ENCODE measurements around the gene TET2.
"Not testable (repeated sequence)": the region's sequence is repeated elsewhere in the genome, so short reads cannot be mapped to it uniquely, and the experiment has no call there.

Gene TET2

DNA sequence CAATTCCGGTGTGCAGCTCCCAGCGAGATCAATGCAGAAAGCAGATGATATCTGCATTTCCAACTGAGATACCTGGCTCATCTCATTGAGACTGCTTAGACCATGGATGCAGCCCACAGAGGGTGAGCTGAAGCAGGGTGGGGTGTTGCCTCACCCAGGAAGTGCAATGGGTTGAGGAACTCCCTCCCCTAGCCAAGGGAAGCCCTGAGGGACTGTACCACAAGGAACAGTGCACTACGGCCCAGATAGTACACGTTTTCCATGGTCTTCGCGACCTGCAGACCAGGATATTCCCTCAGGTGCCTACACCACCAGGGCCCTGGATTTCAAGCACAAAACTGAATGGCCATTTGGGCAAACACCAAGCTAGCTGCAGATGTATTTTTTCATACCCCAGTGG lies 150.0 kb downstream of the TET2 start:
- no peak for DNase-seq

DNA sequence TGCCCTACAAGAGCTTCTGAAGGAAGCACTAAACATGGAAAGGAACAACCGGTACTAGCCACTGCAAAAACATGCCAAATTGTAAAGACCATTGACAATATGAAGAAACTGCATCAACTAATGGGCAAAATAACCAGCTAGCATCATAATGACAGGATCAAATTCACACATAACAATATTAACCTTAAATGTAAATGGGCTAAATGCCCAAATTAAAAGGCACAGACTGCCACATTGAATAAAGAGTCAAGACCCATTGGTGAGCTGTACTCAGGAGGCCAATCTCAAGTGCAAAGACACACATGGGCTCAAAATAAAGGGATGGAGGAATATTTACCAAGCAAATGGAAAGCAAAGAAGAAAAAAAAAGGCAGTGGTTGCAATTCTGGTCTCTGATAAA lies 152.4 kb downstream of the TET2 start:
- DNase-seq = not testable (repeated sequence)

DNA sequence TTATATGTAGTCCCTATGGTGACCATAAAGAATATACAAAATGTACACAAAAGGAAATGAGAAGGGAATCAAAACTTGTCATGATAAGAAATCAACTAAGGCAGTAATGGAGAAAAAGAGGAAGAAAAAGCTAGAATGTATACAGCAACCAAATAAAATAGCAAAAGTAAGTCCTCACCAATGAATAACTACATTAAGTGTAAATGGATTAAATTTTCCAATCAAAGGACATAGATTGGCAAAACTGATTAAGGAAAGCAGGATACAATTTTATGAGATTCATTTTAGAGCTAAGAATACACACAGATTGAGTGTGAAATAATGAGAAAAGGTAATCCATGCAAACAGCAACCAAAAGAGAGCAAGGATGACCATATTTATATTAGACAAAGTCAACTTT lies 157.4 kb downstream of the TET2 start:
- no peak for DNase-seq

DNA sequence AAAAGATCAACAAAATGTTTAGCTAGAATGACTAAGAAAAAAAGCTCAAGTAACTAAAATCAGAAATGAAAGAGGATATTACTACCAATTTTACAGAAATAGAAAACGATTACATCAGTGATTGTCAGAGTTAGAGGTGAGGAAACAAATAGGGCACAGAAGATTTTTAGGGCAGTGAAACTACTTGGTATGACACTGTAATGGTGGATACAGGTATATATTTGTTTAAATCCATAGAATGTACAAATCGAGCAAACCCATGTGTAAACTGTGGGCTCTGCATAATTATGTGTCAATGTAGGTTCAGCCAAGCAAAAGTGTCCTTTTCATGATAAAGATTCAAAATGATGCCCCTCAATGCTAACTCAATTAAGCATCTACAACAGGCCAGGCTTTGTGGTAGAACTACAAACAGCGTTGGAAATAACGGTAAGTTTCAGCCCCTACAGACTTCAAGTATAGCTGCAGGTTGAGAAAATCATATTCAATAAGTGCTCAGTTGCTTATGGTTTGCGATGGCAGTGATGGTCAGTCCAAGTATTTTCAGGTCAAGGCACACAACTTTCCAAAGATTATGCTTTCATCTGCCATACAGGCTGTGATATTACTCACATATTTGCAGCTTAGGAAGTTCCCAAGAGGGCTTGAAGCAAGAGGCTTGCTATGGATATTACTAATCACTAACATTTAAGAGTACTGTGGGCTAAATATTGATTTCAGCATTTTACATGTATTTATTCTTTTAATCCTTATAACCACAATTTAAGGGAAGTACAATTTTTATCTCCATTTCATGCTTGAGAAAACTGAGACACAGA lies 158.6 kb downstream of the TET2 start:
- DNase-seq = peak; percentile 62

DNA sequence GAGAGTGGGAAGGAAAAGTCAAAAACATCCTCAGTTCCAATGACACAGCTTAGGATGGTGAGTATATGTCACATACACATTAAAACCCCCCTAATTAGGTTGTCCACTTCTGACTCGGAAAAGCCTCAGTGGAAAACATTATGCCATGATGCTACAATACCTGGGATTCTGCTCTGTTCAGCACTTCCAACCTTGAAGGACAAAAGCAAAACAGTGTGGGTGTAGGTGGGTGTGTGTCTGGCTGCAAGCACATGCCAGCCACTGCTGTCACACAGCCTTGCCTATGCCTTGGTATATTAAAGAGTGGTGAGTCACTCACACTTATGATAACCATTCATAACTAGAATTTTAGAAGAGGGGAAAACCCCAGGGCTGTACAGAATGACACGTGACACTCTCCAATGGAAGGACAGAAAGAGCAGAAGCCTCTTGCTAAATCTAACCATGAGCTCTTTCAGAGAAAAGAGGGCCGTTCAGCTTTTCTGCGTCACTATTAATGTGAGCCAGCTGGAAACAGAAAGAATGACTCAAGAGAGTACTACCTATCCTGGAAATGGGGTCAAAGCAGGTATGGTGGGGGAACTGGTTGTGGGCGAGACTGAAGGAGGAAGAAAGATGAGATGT lies 159.6 kb downstream of the TET2 start:
- DNase-seq = peak; percentile 92

DNA sequence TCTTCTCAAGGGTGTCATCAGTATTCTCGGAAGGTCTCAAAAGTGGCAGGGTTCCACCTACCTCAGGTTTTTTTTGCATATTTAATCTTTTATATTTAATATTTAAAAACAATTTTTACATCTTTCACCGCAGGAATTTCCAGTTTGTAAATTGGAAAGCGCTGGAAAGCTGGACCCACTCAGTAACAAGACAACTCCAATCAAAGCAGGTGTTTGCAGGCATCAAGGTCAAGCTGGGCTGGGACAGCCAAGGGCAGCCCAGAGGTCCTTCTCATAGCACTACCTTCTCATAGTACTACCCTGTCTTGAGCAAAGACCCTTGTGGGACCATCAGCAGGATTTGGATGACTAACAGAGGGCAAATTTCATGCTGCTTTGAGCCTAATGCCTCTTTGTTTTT lies 160.1 kb downstream of the TET2 start:
- DNase-seq = peak; percentile 12

DNA sequence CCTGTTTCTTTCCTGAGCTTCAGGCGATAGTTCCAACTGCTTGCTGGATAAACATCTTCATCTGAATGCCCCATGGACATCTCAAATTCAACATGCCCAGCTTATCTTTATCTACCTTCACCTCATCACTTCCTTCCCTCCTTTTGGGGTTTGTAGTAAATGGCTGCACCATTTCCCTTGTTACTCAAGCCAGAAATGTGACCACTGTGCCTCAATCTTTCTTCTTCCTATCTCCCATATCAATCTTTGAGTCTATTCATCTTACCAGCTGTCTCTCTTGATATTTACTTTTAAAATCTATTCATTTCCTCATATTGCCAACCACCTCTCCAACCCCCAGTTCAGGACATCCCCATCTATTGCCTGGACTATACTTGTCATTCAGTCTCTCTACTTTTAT lies 171.8 kb downstream of the TET2 start:
- no peak for DNase-seq

DNA sequence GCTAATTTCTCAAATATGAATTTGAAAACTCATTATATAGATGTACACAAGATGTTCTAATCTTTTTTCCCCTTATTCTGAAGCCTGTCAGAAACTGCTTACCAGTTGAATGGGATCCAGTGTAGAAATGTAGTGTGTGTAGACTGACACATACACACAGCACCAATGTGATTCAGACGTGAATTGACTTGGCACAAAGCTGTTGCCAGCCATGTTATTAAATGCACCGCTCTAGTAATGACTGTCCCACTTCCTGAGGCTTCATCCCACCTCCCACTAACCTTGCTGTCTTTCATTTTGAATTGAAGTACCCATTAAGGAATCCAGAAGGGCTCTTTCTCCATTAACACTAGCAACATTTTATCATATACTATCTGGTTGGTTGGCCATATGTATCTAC lies 180.5 kb downstream of the TET2 start:
- DNase-seq = peak; percentile 60

DNA sequence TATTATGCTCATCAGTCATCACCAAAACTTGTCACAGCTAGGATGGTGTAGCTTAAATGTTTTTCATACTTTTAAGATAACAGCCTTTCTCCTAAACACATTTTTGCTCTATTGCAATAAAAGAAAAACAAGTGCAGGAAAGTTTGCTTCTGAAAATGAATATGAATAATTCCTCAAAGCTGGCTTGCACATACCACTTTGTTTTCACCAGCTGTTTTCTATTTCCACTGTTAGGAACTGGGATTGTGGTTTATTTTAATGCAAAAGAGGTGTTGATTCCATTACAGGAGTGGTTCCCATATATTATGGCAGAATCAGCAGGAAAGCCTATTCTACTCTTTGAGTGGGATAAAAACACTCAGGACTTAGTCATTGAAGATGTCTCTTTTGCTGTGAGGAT lies 181.3 kb downstream of the TET2 start:
- no peak for DNase-seq

DNA sequence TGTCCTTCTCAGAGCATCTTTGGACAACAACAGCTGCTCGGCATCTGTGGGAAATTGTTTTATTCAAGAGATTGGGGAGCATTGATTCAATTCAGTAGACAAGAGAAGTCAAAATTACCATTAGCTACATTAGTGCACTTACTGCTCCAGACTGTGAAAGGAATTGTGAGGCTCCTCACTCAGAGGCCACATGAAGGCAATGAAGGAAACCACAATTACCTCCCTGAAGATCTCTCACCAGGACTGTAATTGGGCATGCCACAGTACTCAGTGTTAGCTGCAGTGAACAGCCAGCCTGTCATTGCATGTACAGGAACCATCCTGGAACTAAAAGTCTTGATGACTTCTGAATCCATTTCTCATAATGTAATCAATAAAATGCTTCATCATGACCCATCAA lies 182.4 kb downstream of the TET2 start:
- DNase-seq = no peak

Data from activated CD4-positive, alpha-beta T cell treated with anti-CD3 and anti-CD28 coated beads, Interleukin-2, Interleukin-6, amounts not matched to agents 100 ng/mL and 50 ng/mL, durations not matched to agents 16 hours and 8 hours (primary cell).